Adrenal gland (tissue), 12 donors: Measurements from ENCODE around the gene N4BP2L2. TPM values are rescaled to one million over a fixed set of nuclear protein-coding genes. Genes with fewer than 3 reads are reported as not detected.

ENCODE experiments used
- DNase-seq, 7 donors: peaks; one replicate each; pipeline ENCODE4 v3.0.0-alpha.2; 2019 to 2020
- H3K27ac ChIP-seq, 5 donors: fragments of 200-600 bp; sonication (generic) in 4 of 5; 1 replicate in 3 of 5; 2 replicates in 2 of 5; pipeline versions ENCODE4 v1.5.1 to v1.8.0; 2016 to 2020; ENCODE audit warnings: mild to moderate bottlenecking in 1 of 5
- H3K27me3 ChIP-seq: fragments of 200-600 bp; 2 replicates; pipeline ENCODE4 v1.8.0; 2021
- H3K36me3 ChIP-seq, 2 donors: fragments of 200-600 bp; replicated peaks in 1 of 2; 1 replicate in 1 of 2; 2 replicates in 1 of 2; pipeline versions ENCODE4 v1.5.1 to v1.8.0; 2018 to 2022
- H3K4me1 ChIP-seq, 2 donors: fragments of 200-600 bp; replicated peaks in 1 of 2; 1 replicate in 1 of 2; 2 replicates in 1 of 2; pipeline versions ENCODE4 v1.5.1 to v1.8.0; 2018 to 2021
- H3K4me3 ChIP-seq, 4 donors: fragments of 200-600 bp; sonication (generic) in 3 of 4; one replicate each; pipeline ENCODE4 v1.5.1; 2016 to 2018
- H3K9me3 ChIP-seq, 3 donors: fragments of 200-600 bp; sonication (generic) in 1 of 3; replicated peaks in 1 of 3; 1 replicate in 2 of 3; 2 replicates in 1 of 3; pipeline versions ENCODE4 v1.5.1 to v1.8.0; 2016 to 2021
- POLR2A ChIP-seq, 2 donors: fragments of 450-650 bp; IDR thresholded peaks; one replicate each; pipeline ENCODE4 v1.6.1; 2017; ENCODE audit warnings: antibody characterized with exemption in 2 of 2, mild to moderate bottlenecking in 2 of 2, moderate library complexity in 1 of 2
- WGBS, 4 donors: extraction: QIAGEN DNeasy Blood & Tissue Kit in 2 of 4; methylation state at CpG; one replicate each; pipeline versions ENCODE4 v1.1.5 to v1.1.7; 2013 to 2017; 5-methylcytosine and 5-hydroxymethylcytosine counted together
- intact Hi-C, 2 donors: fragments of 100-400 bp; cut with DNase I; formaldehyde crosslinking; loops; one replicate each; pipeline versions ENCODE4 v1.14.1 to v1.15.0; 2022 to 2023
- polyA plus RNA-seq, 3 donors: library from polyadenylated mRNA; stranded (reverse); fragments of 200-250 nt in 2 of 3; fragments of 350-450 nt in 1 of 3; fragmentation: Illumina TruSeq in 1 of 3; extraction: RNeasy Lipid Tissue Mini Kit (QIAGEN cat#74804) in 1 of 3; gene quantifications; one replicate each; pipeline ENCODE4 v1.2.3, GENCODE V29; 2013 to 2014
- total RNA-seq, 9 donors: library from RNA; depleted of rRNA in 4 of 9; stranded (reverse); fragments of >200 nt in 4 of 9; fragments of 120-200 nt in 1 of 9; fragmentation: NEBNext Ultra II Directional in 1 of 9; extraction: Animal tissue kit (Norgen Biotek cat#: 25700) in 1 of 9; gene quantifications; one replicate each; pipeline versions ENCODE4 v1.1.0 to v1.2.4, GENCODE V29; 2013 to 2023
- TF ChIP-seq, protein P1 (sequence below), 6 experiments: fragments of 450-650 bp in 4 of 6; fragments of 200-600 bp in 2 of 6; sonication (generic) in 1 of 6; IDR thresholded peaks; 1 replicate in 5 of 6; 2 replicates in 1 of 6; pipeline versions ENCODE4 v1.5.1 to v1.8.0; 2016 to 2021; ENCODE audit warnings: antibody characterized with exemption in 6 of 6, mild to moderate bottlenecking in 2 of 6, moderate library complexity in 1 of 6
- donor health status: healthy with polysubstance abuse.
- donor health status: Bipolar disorder and iron deficiency.
- donor health status: DM: yes; HTN: yes; CAD: no.
- donor health status: DM: no; HTN: no; CAD: no.
- donor health status: DM: no; HTN: no; CAD: no.
- donor health status: DM: yes; HTN: yes; CAD: no.

The N4BP2L2 gene
- total and polyA plus RNA-seq, 12 donors = 34.1 to 321 (median 117) TPM

DNA sequence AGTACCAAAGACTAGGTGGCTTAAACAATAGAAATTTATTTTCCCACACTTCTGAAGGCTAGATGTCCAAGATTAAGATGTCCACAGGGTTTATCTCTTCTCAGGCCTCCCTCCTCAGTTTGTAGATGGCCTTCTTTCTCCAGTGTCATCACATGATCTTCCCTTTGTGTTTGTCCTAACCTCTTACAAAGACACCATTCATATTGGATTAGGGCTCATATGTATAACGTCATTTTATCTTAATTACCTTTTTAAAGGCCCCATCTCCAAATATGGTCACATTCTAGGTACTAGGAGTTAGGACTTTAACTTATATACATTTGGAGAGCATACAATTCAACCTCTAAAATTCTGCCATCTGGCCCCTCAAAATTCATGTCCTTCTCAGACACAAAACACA lies 34.3 kb downstream of the N4BP2L2 start:
- Histone ChIP-seq H3K27me3 (no peaks in the 10 kb centered on the region), H3K36me3 (no peaks in the 10 kb centered on the region), H3K4me1 (peaks cover 5 to 14% of the 10 kb centered on the region in 2 donors), H3K27ac (peak overlapping the region in 2 of 5 donors; percentile 14 to 36), H3K4me3 (no peak overlapping the region), H3K9me3 (no peaks in the 10 kb centered on the region)
- 56 to 72% (median 62%) methylated on average over 1 of the region's 1 CpG for WGBS, 4 donors
- intact Hi-C loops = no loop called here
- no peak for DNase-seq
- TF ChIP-seq, protein P1, sequence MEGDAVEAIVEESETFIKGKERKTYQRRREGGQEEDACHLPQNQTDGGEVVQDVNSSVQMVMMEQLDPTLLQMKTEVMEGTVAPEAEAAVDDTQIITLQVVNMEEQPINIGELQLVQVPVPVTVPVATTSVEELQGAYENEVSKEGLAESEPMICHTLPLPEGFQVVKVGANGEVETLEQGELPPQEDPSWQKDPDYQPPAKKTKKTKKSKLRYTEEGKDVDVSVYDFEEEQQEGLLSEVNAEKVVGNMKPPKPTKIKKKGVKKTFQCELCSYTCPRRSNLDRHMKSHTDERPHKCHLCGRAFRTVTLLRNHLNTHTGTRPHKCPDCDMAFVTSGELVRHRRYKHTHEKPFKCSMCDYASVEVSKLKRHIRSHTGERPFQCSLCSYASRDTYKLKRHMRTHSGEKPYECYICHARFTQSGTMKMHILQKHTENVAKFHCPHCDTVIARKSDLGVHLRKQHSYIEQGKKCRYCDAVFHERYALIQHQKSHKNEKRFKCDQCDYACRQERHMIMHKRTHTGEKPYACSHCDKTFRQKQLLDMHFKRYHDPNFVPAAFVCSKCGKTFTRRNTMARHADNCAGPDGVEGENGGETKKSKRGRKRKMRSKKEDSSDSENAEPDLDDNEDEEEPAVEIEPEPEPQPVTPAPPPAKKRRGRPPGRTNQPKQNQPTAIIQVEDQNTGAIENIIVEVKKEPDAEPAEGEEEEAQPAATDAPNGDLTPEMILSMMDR (IDR thresholded peaks at IDR 0.05) = no peak
- TF ChIP-seq POLR2A (IDR thresholded peaks at IDR 0.05) = no peak

DNA sequence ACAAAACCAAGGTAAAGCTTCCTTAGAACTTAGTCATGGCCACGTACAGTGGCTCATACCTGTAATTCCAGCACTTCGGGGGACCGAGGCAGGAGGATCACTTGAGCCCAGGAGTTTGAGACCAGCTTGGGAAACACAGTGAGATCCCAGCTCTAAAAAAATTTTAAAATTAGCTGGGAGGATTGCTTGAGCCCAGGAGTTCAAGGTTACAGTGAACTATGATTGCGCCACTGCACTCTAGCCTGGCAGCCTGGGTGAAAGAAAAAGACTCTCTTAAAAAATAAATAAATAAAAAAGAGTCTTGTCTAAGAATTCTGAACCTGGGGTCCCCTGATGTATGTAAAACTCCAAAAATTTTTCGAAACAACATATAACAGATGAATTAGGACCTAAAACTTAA lies 34.9 kb downstream of the N4BP2L2 start:
- Histone ChIP-seq H3K9me3 (no peaks in the 10 kb centered on the region), H3K4me1 (peaks cover 5 to 14% of the 10 kb centered on the region in 2 donors), H3K4me3 (no peak overlapping the region), H3K36me3 (no peaks in the 10 kb centered on the region), H3K27ac (peak overlapping the region in 2 of 5 donors; percentile 14 to 36), H3K27me3 (no peaks in the 10 kb centered on the region)
- peak; percentile 59 to 82 (median 69) for DNase-seq
- no peak for TF ChIP-seq POLR2A (IDR thresholded peaks at IDR 0.05)
- TF ChIP-seq, protein P1 (IDR thresholded peaks at IDR 0.05) = no peak
- 51 to 63% (median 56%) methylated on average over 5 of the region's 5 CpGs for WGBS, 4 donors
- intact Hi-C loops = no loop called here

DNA sequence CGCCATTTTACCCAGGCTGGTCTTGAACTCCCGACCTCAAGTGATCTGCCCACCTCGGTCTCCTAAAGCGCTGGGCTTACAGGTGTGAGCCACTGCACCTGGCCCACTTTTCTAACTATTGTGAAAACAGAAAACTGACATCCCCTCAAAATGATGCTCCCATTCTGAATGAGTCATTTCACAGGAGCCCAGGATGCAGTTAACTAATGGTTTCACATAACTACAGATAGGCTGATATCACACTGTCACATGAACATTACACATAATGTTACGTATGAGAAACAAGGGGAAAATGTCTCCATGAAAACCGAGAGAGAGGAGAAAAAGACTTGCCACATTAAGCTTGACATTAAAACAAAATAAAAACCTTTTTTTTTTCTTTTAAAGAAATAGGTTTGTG lies 37.5 kb downstream of the N4BP2L2 start:
- H3K4me1 ChIP-seq = peaks cover 5 to 14% of the 10 kb centered on the region in 2 donors
- no peaks in the 10 kb centered on the region for H3K27me3 ChIP-seq
- DNase-seq = no peak
- intact Hi-C loops = no loop called here
- H3K4me3 ChIP-seq = no peak overlapping the region
- H3K36me3 ChIP-seq = no peaks in the 10 kb centered on the region
- no peak for TF ChIP-seq POLR2A (IDR thresholded peaks at IDR 0.05)
- TF ChIP-seq, protein P1 (IDR thresholded peaks at IDR 0.05) = no peak
- WGBS, 4 donors = 88 to 97% (median 92%) methylated on average over 6 of the region's 6 CpGs
- H3K27ac ChIP-seq = no peak overlapping the region
- no peaks in the 10 kb centered on the region for H3K9me3 ChIP-seq

DNA sequence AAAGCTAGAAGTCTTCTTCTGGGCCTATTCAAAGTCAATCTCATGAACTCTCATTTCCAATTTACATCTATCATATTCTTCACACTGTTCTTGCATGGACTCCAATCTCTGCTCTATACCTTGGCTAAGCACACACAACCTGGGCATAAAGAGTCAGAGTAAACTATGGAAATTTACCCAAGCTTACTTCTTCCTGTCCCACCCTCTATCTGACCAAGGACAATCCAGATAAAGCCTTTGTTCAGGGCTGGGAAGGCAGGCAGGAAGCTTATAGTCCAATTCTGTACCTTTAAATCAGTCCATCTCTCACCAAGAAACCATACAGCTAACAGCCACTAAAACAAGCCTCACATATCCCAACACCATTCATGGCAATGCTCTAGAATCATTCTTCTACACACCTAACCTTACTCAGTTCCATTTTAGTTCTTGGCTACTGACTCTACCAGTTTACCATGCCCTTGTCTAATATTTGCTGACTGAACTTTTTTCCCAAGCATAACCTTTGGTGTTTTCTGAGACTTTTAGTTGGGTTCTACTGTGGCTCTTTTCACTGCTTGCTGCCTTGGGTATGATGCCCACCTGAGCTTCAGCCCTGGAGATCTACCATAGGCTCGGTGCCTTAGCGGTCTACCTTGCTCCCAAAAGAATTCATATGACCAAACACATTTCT lies 38.9 kb downstream of the N4BP2L2 start:
- H3K27me3 ChIP-seq = no peaks in the 10 kb centered on the region
- H3K27ac ChIP-seq = no peak overlapping the region
- no peaks in the 10 kb centered on the region for H3K36me3 ChIP-seq
- 97 to 100% (median 100%) methylated on average over 1 to 2 of the region's 2 CpGs for WGBS, 4 donors
- no peaks in the 10 kb centered on the region for H3K9me3 ChIP-seq
- DNase-seq = no peak
- no peak overlapping the region for H3K4me3 ChIP-seq
- intact Hi-C loops = no loop called here
- H3K4me1 ChIP-seq = peaks cover 5 to 14% of the 10 kb centered on the region in 2 donors
- TF ChIP-seq POLR2A (IDR thresholded peaks at IDR 0.05) = no peak
- TF ChIP-seq, protein P1 (IDR thresholded peaks at IDR 0.05) = no peak
